GM12891 (cell line): Measurements from ENCODE around the gene RAD51AP2.

Experiments
- DNase-seq: peaks from one replicate; pipeline ENCODE4 v3.0.0; 2011; ENCODE audit warnings: low spot score; ENCODE audit not compliant: insufficient read length
- FAIRE-seq: peaks from 2 replicates; lab custom pipeline; 2011; peaks lifted over from hg19 to GRCh38; lab: Jason Lieb, UNC
- PAX5 ChIP-seq: IDR thresholded peaks from 2 replicates; pipeline ENCODE4 v1.6.1; 2011; ENCODE audit warnings: low read length, moderate library complexity, mild to moderate bottlenecking; ENCODE audit not compliant: insufficient read depth, severe bottlenecking
- POLR2A ChIP-seq: IDR thresholded peaks from 2 replicates; pipeline ENCODE4 v1.6.1; 2011; ENCODE audit warnings: low read depth, low read length, control low read depth
- POLR2AphosphoS5 ChIP-seq: IDR thresholded peaks from 2 replicates; pipeline ENCODE4 v1.6.1; 2011; ENCODE audit warnings: low read depth, low read length, control low read depth
- POU2F2 ChIP-seq: IDR thresholded peaks from 2 replicates; pipeline ENCODE4 v1.6.1; 2011; ENCODE audit warnings: low read depth, mild to moderate bottlenecking, control low read depth, low read length, moderate library complexity
- SPI1 ChIP-seq: IDR thresholded peaks from 2 replicates; pipeline ENCODE4 v1.6.1; 2011; ENCODE audit warnings: low read depth, low read length, control low read depth
- TAF1 ChIP-seq: IDR thresholded peaks from 2 replicates; pipeline ENCODE4 v1.6.1; 2011; ENCODE audit warnings: low read depth, low read length, control low read depth

RAD51AP2 gene

GRCh38 chr2:17536416-17536815, 18.2 kb upstream of the RAD51AP2 start:
- DNase-seq (no peak), FAIRE-seq (no peak)
- TF ChIP-seq TAF1: no peak
- TF ChIP-seq POU2F2: no peak
- no peak for TF ChIP-seq POLR2AphosphoS5
- TF ChIP-seq PAX5: no peak
- no peak for TF ChIP-seq SPI1
- no peak for TF ChIP-seq POLR2A

- no peak for DNase-seq
- TF ChIP-seq POU2F2: no peak
- TF ChIP-seq SPI1: no peak
- TF ChIP-seq POLR2AphosphoS5: no peak
These were observed 15.3 kb upstream of the RAD51AP2 start for GRCh38 chr2:17533546-17533945.

GRCh38 chr2:17529771-17530170, 11.5 kb upstream of the RAD51AP2 start:
- FAIRE-seq (no peak), DNase-seq (no peak)
- TF ChIP-seq POLR2A (no peak), SPI1 (no peak), PAX5 (no peak), TAF1 (no peak), POU2F2 (no peak), POLR2AphosphoS5 (no peak)

More at GRCh38 chr2:17533546-17533945, 15.3 kb upstream of the RAD51AP2 start:
- no peak for FAIRE-seq

DNA sequence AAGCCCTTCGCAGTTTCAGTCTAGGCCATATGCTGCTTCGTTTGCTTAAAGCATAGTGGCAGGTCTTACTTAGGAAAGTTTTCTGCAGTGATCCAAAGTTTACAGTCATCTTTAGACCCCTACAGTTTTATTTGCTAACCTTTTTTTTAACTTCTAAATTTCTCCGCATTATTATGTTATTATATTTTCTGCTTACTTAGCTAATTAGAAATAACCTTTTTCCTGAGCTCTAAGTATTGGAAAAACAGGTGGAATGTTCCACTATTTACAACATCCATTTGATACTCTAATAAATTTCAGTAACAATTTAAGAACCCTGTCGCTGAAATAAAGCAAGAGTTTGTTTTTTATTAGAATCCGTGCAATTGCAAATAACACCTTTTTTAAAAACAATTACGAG, 4.1 kb upstream of the RAD51AP2 start:
- TF ChIP-seq POU2F2 (no peak), PAX5 (no peak), POLR2A (no peak), SPI1 (no peak), TAF1 (no peak), POLR2AphosphoS5 (no peak)
- no peak for FAIRE-seq
- no peak for DNase-seq

DNA sequence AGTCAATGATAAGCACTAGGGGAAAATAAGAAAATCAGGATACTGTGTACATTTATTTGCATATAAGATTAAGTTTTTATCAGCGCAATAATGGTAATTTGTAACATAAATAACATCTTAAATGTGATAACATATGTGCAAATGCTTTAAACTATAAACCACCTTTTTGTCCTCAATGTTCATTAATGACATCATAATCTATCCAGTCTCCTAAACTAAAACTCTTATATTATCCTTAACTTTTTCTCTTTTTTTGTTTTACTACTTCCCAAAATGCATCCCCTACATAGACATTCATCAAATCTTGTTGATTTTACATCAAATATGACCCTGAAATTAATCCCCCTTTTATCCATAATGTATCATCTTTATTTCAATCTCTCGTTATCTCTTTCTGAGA, 3.4 kb upstream of the RAD51AP2 start:
- FAIRE-seq (no peak), DNase-seq (no peak)
- TF ChIP-seq PAX5 (no peak), TAF1 (no peak), POU2F2 (no peak), SPI1 (no peak), POLR2AphosphoS5 (no peak), POLR2A (no peak)

GRCh38 chr2:17520761-17521160, 2.5 kb upstream of the RAD51AP2 start:
- DNase-seq (no peak), FAIRE-seq (peak; percentile 54)
- TF ChIP-seq SPI1 (no peak), POU2F2 (no peak), TAF1 (no peak), POLR2AphosphoS5 (no peak), PAX5 (no peak), POLR2A (no peak)

- FAIRE-seq: no peak
- TF ChIP-seq POU2F2: no peak
- no peak for TF ChIP-seq PAX5
- TF ChIP-seq POLR2AphosphoS5: no peak
- TF ChIP-seq POLR2A: no peak
- TF ChIP-seq SPI1: no peak
- no peak for TF ChIP-seq TAF1
- no peak for DNase-seq
These were observed 1.2 kb upstream of the RAD51AP2 start for GRCh38 chr2:17519486-17519885.

DNA sequence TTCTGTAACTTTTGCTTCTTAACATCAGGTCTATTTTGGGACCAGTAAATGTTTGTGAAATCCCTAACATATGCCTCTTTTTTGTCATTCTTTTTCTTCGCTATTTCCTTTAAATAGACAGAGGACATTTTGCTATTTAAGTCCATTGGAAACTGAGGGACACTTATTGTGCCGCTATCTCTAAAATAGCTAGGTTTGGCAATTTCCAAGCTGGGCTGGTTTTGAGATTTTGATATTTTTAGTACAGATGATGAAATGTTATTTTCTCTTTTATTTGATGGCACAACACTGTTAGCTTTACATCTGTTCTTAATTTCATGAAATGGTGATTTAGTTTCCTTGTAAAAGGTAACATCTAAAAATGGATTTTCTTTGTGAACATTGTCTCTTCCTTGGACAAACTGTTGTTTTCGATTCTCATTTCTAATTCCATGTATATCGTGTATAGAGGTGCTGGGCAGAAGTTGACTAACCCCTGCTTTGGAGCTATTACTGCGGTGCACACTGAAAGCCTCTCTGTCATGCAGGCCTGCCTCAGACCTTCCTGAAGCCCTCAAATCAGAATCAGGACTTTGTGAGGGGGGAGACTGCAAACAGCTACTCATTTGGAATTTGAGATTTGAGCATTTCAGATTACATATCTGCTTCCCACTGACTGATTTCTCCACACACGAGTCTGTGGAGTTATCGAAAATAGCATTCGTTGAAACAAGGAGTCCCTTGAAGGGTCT, 594 bp downstream of the RAD51AP2 start:
- DNase-seq (no peak), FAIRE-seq (peak; percentile 52)
- TF ChIP-seq PAX5 (no peak), POLR2AphosphoS5 (no peak), POLR2A (no peak), POU2F2 (no peak), TAF1 (no peak), SPI1 (no peak)

DNA sequence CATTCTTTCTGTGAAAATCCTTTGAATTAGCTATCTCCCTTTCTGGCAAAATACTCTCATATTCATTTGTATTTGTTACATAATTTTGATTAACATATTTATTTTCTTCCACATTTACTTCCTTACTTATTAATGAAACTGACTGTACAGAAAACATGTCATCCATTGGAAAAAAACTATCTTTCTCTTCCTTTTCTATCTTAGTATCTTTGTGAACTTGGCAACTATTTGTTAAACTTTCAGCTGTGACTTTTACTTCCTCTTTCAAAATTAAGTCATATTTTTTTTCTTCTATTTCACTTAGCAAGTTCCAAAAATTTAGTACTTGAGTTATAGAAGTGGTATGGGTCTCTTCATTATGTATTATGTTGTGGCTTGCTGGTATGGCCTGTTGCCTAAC, 2.6 kb downstream of the RAD51AP2 start:
- FAIRE-seq: no peak
- DNase-seq: no peak
- TF ChIP-seq PAX5: no peak
- TF ChIP-seq POLR2AphosphoS5: no peak
- no peak for TF ChIP-seq TAF1
- no peak for TF ChIP-seq SPI1
- TF ChIP-seq POU2F2: no peak
- TF ChIP-seq POLR2A: no peak

- no peak for TF ChIP-seq SPI1
- TF ChIP-seq POLR2AphosphoS5: no peak
- TF ChIP-seq POU2F2: no peak
- TF ChIP-seq POLR2A: no peak
- TF ChIP-seq PAX5: no peak
- TF ChIP-seq TAF1: no peak
- DNase-seq (no peak), FAIRE-seq (no peak)
These were observed 11.3 kb downstream of the RAD51AP2 start for GRCh38 chr2:17506736-17507616.
